Retina (tissue), 1 donor: ENCODE data around the gene C16orf46.
"Not testable (repeated sequence)": the region's sequence is repeated elsewhere in the genome, so short reads cannot be mapped to it uniquely, and the experiment has no call there.

Experiments
- DNase-seq: peaks from one replicate; pipeline ENCODE4 v3.0.0-alpha.2; 2016

The C16orf46 gene, protein sequence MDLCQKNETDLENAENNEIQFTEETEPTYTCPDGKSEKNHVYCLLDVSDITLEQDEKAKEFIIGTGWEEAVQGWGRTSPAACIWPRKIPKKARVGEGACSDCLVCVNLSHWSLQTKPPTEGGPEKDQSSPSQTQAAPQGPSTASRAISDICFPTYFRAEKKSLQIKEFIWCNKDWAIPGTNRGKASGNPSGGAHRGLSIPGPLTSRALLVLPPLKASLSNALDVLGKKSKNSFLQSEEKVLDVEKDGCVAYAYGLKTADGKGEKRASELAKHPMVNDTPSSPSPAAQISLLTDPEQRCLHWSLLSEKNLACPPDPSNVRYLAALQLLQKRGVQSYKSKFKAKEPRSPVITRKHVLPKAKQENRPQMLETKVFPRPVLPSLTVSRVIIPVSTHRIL

DNA sequence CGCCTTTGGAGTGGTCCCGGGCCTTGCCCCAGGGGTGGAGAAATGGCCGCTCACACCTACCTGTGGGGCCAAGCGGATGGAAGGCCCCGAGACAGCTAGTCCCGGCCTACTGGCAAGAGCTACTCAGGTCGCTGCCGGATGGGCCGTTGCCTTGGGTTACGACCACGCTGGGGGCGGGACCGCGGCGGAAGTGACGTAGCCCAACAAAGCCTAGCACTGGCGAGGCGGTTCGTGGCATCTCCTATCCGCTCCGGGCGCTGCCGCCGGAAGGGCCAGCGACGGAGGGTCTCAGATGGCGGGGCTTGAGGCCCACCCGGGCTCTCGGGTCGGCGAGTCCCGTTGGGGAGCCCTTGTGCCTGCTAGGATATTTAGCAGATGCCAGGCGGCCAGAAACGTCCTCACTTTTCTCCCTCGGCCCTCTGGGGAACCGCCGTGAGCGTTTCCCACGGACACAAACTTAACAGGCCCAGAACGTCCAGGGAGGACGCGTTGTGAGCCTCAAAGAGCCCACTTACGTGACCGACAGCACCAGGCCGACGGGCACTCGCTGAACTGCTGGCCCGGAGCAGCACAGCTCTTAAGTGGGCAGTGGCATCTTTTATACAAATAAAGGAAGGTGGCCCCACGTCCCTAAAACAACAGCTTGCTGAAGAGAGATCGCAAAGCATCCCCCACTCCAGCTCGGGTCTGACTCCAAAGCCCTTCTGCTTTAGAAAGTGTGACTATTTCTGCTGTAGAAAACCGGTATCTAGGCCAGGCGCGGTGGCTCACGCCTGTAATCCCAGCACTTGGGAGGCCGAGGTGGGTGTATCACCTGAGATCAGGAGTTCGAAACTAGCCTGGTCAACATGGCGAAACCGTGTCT is at the start of gene C16orf46:
Gene C16orf46 (minus strand): TSS at position 163 of the 865 bp plus-strand sequence. CDS start 13,283 bp downstream, outside the sequence.
- peak; percentile 99 for DNase-seq

GRCh38 chr16:81123092-81123852 is 46.2 kb upstream of the C16orf46 start:
- DNase-seq: no peak

DNA sequence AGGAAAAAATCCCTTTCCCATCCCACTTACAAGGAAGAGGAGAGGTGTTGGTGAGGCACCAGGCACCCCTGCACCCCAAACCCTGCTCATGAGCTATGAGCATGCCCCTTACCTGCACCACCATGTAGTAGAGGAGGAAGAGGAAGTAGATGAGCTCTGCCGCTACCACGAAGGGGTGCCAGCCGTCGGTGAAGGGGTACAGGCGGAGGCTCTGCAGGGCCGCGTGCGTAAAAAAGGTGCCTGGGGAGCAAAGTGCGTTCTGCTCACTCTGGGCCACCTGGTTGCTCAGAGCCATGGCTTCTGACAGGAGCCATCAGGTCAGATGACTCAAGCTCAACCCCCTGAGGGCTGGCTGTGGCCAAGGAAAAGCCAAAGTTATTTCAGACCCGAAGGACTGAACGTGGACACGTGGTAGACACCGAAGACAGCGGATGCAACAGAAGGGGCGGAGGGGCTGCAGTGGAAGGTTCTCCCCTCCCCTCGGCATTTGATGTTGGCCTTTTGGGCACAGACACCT is 44.5 kb upstream of the C16orf46 start:
- no peak for DNase-seq

DNA sequence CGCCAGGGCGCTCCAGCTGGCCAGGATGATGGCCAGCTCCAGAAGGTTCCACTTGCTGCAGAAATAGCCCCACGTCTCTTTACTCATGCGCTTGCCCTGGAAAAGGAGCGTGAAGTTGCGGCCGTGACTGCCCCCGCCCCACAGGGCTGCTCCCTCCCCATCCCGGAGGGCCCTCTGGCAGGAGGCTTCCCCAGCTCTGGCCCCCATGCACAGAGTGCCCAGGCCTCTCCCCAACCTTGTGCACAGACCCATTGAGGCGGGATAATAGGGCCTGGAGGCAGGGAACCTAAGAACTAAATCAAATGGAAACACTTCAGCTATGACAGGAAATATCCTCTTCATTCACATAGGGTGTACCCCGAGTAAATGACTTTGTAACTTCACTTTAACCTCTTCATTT is 40.4 kb upstream of the C16orf46 start:
- DNase-seq: no peak

GRCh38 chr16:81116285-81116684 is 39.2 kb upstream of the C16orf46 start:
- no peak for DNase-seq

DNA sequence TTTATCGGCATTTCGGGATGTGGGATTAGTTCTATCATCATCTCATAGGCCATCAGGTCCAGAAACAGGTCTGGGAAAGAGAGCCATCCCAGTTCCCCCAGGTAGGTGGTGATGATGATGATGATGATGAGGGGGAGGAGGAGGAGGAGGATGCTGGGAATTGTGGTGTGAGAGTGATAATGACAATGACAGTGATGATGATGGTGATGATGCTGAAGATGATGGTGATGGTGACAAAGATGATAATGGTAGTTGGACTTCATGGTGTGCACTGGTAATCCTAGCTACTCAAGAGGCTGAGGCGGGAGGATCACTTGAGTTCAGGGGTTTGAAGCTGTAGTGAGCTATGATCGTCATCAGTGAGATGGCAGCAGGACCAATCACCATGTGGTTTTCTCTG is 35.4 kb upstream of the C16orf46 start:
- DNase-seq: no peak

GRCh38 chr16:81109274-81109673 is 32.2 kb upstream of the C16orf46 start:
- not testable (repeated sequence) for DNase-seq

GRCh38 chr16:81107511-81107910 is 30.5 kb upstream of the C16orf46 start:
- DNase-seq: no peak

DNA sequence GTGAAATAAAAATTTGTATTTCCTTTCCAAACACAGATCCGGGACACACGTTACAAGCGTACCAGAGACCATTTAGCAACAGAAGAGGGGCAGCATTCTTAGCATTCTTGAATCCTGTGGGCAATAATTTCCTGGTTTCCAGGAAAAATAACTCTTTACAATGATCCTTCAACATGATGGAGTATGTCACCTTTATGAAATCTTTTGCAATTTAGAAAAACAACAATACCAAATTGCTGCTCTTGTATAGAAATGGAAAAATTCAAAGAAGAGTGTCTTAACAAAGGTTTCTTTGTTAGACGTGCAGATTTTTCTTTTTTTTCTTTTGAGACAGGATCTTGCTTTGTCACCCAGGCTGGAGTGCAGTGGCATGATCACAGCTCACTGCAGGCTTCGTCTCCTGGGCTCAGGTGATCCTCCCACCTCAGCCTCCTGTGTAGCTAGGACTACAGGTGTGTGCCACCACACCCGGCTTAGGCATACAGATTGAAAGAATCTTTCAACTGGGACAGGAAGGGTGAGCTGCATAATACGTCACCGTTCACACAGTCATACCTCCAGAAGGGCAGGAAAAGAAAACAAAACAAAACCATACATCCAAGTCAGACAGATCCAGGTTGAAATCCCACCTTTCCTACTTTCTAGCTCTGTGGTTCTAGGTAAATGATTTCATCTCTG is 29.9 kb upstream of the C16orf46 start:
- DNase-seq: no peak

DNA sequence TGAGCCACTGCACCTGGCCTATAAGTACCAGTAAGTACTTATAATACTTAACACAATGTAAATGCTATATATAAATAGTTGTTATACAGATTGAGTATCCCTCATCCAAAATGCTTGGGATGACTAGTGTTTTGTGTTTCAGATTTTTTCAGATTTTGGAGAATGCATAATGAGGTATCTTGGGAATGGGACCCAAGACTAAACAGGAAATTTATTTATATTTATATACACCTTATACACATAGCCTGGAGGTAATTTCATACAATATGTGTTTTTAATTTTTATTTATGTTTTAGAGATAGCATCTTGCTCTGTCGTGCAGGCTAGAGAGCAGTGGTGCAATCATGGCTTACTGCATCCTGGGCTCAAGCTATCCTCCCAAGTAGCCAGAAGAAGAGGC is 28.9 kb upstream of the C16orf46 start:
- no peak for DNase-seq

GRCh38 chr16:81101702-81102101 is 24.7 kb upstream of the C16orf46 start:
- no peak for DNase-seq

DNA sequence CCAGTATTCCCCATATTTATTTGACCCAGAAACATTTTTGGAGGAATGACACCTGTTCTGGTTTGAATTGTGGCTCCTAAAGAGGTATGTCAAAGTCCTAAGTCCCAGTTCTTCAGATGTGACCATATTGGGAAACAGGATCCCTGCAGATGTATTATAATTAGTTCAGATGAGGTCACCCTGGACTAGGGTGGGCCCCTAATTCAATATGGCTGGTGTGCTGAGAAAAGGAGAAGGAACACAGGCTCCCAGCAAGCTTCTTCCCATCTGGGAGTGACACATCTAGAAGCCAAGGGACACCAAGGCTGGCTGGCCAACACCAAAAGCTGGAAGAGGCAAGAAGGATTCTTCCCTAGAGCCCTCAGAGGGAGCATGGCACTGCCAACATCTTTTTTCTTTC is 22.9 kb upstream of the C16orf46 start:
- no peak for DNase-seq

- no peak for DNase-seq
These were observed 20.2 kb upstream of the C16orf46 start for GRCh38 chr16:81097230-81097629.

DNA sequence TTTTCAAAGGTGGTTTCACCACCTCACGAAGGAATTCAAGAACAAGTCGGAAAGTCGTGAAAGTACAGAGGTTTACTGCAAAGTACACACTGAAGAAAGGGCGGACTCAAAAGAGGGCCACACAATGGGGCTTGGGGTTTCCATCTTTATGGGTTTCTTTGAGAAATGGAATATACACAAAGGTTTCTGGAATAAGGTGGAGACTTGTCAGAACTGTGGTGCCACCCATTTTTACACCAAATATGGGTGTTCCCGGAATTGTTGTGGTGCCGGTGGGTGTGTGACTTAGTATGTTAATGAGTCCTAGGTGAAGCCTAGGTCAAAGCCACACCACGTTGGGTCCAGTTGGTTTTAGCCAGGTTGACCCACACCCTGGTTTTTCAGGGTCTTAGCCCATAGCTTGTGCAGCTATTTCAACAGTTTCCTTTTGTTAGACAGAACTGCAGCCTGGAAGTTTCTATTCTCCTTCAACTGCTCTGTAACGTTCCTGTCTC is 19.7 kb upstream of the C16orf46 start:
- no peak for DNase-seq

- DNase-seq: peak; percentile 96
These were observed 19.1 kb upstream of the C16orf46 start, which contains the start of gene GCSH for GRCh38 chr16:81095953-81096714. Gene GCSH (minus strand): TSS chr16:81096395. CDS start chr16:81096278, 117 bp downstream.

DNA sequence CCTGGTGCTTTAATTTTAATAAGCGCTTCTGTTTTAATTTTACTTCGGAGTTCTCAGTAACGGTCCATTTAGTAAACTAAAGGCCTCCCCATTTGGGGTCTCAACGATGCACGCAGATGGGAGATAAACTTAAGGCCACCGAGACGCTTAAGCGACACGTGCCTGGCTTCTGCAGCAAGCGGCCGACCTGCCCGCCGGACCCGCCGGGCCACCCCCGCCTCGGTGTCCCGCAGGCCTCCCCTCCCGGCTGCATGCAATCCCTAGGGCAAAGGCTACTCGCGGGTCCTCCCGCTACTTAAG is 18.6 kb upstream of the C16orf46 start:
- no peak for DNase-seq

DNA sequence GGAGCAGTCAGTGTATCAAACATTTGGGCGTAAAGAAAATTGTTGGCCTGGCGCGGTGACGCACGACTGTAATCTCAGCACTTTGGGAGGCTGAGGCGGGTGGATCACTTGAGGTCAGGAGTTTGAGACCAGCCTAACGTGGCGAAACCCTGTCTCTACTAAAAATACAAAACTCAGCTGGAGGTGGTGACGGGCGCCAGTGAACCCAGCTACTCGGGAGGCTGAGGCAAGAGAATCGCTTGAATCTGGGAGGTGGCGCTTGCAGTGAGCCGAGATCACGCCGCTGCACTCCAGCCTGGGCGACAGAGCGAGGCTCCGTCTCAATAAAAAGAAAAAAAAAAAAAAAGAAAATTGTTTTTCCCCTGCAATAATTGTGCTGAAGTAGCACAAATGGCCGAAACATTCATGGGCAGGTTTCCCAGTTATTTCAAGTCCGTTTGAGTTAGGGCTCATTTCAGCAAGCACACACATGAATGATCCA is 17.8 kb upstream of the C16orf46 start:
- peak; percentile 9 for DNase-seq

GRCh38 chr16:81088836-81089235 is 11.8 kb upstream of the C16orf46 start:
- no peak for DNase-seq

GRCh38 chr16:81081014-81081413 is 4.0 kb upstream of the C16orf46 start:
- no peak for DNase-seq

GRCh38 chr16:81080233-81080632 is 3.2 kb upstream of the C16orf46 start:
- DNase-seq: no peak

GRCh38 chr16:81076566-81077075 is 417 bp downstream of the C16orf46 start:
- DNase-seq: peak; percentile 99
